Ramos (cell line): ENCODE results near the gene TFDP2.
"Not testable (repeated sequence)": the region's sequence is repeated elsewhere in the genome, so short reads cannot be mapped to it uniquely, and the experiment has no call there.

Source experiments
- in situ Hi-C: fragments of 300-500 bp; cut with MboI; formaldehyde crosslinking; loops from one replicate; pipeline ENCODE4 v1.14.3; 2022; ENCODE audit warnings: low sequenced_read_pairs; ENCODE audit not compliant: unreplicated experiment

TFDP2 gene

GRCh38 chr3:142028243-142028777 is 121.0 kb downstream of the TFDP2 start:
- in situ Hi-C loops = no loop called here

GRCh38 chr3:142027735-142028134 is 121.6 kb downstream of the TFDP2 start:
- in situ Hi-C loops = no loop called here

- in situ Hi-C loops = no loop called here
Measured at GRCh38 chr3:142027300-142027699, 122.0 kb downstream of the TFDP2 start.

DNA sequence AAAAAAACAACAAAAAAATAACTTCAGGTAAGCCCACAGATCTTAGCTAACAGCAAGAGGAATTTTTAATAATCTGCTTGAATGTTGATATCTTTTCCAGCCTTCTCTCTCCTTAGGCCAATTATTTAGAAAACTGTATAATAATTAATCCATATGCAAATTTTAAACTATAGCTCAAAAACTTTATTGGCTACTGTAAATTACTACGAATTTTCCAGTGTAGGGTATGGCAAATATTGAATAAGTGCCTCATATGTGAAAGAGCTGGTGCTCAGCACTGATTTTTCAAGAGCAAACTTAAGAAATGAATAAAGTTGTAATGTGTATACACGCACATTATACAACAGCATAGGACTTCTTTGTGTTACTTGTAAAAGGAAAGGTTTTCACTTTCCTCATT is 123.0 kb downstream of the TFDP2 start:
- in situ Hi-C loops = no loop called here

DNA sequence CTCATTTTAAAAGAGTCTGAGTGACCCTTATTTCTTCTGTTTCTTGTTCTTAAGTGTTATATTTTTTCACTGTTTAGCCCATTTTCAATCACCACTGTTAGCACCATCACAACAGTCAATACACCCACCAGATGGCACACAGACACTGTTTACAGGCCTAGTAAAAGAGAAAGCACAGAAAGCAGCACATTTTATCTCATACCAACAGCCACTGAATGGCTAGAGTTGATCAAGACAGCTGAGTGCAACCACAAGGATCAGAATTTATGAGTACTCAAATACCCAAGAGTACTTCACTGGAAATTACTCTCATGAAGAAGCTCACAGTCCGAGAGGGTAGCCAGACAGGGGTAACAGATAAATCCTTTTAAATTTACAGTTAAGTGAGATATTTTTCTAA is 127.0 kb downstream of the TFDP2 start:
- in situ Hi-C loops = no loop called here

DNA sequence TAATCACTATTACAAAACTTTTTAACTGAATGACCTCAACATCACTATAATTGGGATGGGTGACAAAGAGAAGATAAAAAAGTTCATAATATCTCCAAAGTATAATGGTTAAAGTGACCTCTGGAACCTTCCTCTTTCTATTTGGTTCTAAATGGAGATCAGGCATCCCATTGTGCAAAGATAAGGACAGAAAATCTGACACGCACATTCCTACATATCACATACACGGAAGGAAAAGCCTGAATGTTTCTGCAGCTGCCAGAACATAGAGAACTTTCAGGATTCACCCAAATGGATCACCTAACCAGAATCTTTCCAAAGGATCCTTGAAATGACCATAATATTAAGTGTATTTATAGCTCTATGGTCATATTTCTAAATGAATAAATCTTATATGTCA is 128.2 kb downstream of the TFDP2 start:
- in situ Hi-C loops = no loop called here

DNA sequence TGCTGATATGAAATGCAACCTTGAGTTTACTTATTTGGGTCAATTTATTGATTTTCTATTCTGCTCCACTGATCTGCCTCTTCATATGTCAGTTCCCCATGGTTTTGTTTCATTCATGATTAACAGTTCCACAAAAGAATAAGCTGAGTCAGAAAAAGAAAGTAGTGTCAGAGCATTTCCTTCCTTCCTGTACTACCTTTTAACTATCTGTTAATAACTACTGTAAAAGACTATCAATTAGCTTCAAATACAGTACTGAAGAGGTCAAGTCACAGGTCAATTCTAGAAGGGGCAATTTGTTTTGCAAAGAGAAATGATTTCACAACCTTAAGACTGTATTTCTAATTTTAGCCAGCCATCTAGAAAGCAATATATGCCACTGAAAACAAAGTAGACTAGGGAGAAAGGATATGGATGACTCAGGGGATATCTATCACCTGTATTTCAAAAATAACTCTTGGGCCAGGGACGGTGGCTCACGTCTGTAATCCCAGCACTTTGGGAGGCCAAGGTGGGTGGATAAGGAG is 129.5 kb downstream of the TFDP2 start:
- in situ Hi-C loops = no loop called here

GRCh38 chr3:142013993-142014392 is 135.4 kb downstream of the TFDP2 start:
- in situ Hi-C loops = no loop called here

- in situ Hi-C loops = no loop called here
Measured at GRCh38 chr3:142013326-142013980, 135.9 kb downstream of the TFDP2 start.

DNA sequence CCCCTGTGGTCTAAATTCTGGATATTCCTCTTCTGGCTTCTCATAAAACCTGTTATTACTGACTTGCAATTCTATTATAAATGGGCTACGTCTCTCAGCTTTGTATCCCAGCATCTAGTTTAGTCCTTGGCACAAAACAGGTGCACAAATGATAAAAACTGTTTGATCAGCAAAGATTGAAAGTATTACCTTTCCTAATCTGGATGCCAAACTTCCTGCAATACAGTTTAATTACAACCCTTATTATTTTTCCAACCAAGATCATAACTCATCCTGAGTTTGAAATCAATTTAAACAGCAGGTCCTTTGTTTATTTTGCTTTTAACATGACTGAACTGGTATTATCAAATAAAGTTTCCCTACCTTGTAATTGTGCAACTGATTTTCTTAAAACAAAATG is 140.3 kb downstream of the TFDP2 start:
- in situ Hi-C loops = no loop called here

DNA sequence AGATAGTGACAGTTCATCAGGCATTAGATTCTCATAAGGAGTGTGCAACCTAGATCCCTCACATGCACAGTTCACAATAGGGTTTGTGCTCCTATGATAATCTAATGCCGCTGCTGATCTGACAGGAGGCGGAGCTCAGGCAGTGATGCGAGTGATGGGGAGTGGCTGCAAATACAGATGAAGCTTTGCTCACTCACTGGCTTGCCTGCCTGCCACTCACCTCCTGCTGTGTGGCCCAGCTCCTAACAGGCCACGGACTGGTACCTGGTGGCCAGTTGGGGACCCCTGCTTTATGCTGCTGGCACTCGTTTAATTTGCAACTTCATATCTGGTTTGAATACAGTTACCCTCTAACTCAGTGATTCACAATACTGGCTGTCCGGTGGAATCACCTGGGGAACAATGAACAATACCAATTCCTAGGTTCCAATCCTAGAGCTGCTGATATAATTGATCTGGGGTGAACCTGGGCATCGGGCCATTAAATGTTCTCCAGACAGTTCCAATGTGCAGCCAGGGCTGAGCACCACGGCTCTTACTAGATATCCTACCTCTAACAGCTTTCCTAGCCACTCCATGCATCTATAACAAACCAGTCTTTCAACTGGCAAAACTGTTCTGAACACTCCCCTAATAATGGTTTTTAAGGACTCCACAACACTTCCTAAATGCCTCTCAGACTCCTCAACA is 141.5 kb downstream of the TFDP2 start:
- in situ Hi-C loops = no loop called here

DNA sequence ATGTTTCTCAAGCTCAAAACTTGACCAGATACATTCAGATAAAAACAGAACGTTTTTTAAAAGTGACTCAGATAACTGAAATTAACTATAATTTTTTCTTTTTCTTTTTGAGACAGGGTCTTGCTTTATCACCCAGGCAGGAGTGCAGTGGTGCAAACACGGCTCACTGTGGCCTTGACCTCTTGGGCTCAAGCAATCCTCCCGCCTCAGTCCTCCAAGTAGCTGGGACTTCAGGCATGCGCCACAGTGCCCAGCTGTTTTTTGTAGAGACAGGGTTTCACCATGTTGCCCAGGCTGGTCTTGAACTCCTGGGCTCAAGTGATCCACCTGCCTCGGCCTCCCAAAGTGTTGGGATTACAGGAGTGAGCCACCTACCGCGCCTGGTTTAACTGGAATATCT is 144.4 kb downstream of the TFDP2 start:
- in situ Hi-C loops = not testable (repeated sequence)

DNA sequence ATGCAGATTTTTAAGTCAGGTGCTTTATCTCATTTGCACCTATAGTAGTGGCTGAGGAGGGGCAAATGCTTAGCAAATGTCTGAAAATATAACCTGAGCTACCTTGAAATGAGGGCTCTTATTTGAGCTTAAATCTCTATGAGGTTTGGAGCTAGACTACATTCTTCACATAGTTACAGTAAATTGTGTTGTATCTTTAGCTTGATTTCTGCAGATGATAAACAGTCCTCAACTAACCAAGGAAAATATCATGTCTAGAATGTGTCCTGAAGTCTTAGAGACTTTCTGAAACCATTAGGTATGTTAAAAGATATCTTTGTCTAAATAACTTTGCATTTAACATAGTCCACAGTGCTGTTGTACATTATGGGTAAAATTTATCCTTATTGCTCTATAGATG is 145.3 kb downstream of the TFDP2 start:
- in situ Hi-C loops = no loop called here

DNA sequence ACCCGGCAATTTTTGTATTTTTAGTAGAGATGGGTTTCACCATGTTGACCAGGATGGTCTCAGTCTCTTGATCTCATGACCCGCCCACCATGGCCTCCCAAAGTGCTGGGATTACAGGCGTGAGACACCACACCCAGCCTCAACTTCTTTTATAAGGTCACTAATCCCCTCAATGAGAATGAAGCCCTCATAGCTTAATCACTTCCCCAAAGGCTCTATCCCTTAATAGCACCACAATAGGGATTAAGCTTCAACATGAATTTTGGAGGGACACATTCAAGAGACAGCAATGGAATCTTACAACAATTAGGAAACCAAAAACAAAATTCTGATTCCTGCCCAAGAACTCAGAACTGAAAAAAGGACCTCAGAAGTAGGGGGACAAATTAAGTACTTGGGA is 146.1 kb downstream of the TFDP2 start:
- in situ Hi-C loops = no loop called here

DNA sequence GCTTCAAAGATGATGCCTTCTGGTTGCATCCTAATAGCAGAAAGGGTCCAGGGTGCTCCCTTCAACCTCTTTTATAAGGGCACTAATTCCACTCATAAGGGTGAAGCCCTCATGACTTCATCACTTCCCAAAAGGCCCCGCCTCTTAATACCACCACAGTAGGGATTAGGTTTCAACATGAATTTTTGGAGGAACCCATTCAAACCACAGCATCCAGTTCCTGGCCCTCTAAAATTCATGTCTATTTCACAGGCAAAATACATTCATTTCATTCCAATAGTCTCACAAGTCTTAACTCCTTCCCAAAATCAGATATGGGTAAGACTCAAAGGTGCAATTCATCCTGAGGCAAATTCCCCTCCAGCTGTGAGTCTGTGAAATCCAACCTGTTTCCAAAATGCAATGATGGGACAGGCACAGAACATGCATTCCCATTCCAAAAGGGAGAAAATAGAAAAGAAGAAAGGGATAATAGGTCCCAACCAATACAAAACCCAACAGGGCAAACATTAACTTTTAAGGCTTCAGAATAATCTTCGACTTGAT is 148.9 kb downstream of the TFDP2 start:
- in situ Hi-C loops = no loop called here

DNA sequence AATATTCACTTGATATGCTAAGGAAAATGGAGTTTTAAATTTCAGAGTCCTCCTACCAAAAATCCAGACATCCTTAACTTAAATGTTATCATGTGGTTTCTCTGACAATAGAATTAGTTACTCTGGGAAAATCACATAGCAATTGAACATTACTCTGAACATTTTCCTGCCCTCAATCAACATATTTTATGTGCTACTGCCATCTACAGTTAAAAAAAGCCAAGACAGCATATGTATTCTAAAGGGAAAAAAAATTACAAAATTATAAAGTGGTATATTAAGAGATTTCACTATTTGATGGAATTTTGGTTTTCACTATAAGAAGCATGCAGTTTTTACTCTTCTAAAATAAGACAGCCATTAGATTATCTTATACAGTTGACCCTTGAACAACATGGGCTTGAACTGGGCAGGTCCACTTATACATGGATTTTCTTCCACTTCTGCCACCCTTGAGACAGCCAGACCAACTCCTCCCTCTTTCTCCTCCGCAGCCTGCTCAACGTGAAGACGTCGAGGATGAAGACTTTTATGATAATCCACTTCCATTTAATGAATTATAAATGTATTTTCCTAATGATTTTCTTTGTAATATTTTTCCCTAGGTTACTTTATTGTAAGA is 150.6 kb downstream of the TFDP2 start:
- in situ Hi-C loops = no loop called here

GRCh38 chr3:141996437-141996836 is 152.9 kb downstream of the TFDP2 start:
- in situ Hi-C loops = no loop called here

DNA sequence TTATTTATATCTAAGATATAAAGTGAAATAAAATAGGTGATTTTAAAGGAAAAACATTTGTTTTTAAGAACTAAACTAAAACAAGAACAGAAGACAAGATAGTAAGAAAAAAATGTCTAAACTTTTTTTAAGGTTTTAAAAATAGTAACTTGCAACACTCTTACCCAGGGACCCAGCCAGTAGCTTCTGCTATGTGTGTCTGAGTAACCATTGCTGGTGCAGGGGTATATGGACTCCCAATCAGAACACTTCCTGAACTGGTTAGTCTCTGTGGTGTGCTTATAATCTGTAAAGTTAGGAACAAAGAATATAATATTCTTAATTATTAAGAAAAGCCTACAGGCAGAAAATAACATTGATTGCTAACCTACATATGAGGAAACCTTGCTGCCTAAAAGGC is 154.5 kb downstream of the TFDP2 start:
- in situ Hi-C loops = no loop called here

DNA sequence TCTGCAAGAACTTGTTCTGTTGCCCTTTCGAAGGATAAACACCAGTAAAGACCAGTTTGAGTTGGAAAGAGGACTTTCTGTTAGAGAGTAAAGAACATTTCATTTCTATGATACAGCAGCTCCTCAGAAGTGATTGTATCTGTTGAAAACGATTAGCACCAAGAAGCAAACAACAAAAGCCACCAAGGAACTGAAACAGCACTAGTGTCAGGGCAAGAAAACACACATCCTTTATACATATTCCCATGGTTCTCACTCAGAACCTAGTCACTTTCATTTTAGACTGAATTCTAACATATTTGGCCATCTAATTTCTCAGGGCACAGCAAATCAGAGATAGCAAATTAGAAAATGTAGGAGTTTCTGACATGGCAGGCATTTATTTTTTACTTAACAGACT is 156.8 kb downstream of the TFDP2 start:
- in situ Hi-C loops = no loop called here

DNA sequence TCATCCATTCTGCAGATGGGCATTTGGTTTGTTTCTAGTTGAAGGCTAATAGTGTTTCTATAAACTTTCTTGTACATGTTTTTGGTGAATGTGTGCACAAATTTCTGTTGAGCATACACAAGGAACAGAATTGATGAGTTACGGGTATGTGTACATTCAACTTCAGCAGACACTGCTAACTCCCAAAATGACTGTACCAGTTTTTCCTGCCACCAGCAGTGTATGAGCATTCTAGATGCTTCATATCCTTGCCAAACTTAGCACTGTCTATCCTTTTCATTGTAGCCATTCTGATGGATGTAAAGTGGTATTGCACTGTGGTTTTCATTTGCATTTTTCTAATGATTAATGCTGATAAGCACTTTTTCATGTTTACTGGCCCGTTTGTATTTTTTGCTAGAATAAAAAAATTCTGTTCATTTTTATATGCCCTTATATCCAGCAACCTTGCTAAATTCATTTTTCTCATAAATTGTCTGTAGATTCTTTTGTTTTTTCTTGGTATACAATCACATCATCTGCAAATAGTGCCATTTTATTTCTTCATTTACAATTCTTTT is 162.7 kb downstream of the TFDP2 start:
- in situ Hi-C loops = no loop called here

DNA sequence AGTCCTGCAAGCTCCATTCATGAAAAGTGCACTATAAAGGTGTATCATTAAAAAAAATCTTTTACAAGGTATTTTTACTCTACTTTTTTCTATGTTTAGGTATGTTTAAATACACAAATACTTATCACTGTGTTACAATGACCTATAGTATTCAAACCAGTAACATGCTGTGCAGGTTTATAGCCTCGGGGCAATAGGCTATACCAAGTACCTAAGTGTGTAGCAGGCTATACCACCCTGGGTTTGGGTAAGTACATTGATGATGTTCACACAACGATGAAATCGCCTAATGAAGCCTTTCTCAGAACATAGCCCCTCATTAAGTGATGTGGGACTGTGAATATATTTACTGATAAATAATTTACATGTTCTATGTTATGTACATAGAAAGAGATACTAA is 168.3 kb downstream of the TFDP2 start:
- in situ Hi-C loops = no loop called here
